GM18909 (cell line): ENCODE results near the gene DNAJC7.

Experiments used
- ATAC-seq: cut with Tn5 transposase; IDR thresholded peaks from one replicate; pipeline ENCODE4 v1.9.1; 2021; ENCODE audit warnings: mild to moderate bottlenecking; ENCODE audit not compliant: unreplicated experiment, poor library complexity

The DNAJC7 gene

GRCh38 chr17:41982026-41982760 lies 35.0 kb downstream of the DNAJC7 start:
- no peak for ATAC-seq

GRCh38 chr17:41977991-41978390 lies 39.2 kb downstream of the DNAJC7 start:
- ATAC-seq: no peak

GRCh38 chr17:41976142-41976768 lies 41.0 kb downstream of the DNAJC7 start:
- ATAC-seq: no peak

- ATAC-seq: no peak
Measured at GRCh38 chr17:41975099-41976083, 41.8 kb downstream of the DNAJC7 start.

GRCh38 chr17:41974658-41975057 lies 42.6 kb downstream of the DNAJC7 start:
- ATAC-seq: no peak

GRCh38 chr17:41974031-41974430 lies 43.2 kb downstream of the DNAJC7 start:
- ATAC-seq: no peak

- no peak for ATAC-seq
Measured at GRCh38 chr17:41973408-41973811, 43.8 kb downstream of the DNAJC7 start.

GRCh38 chr17:41972571-41973407 lies 44.5 kb downstream of the DNAJC7 start:
- ATAC-seq: no peak

- no peak for ATAC-seq
Measured at GRCh38 chr17:41971721-41972523, 45.3 kb downstream of the DNAJC7 start.

- ATAC-seq: no peak
Measured at GRCh38 chr17:41970901-41971331, 46.3 kb downstream of the DNAJC7 start.

GRCh38 chr17:41968676-41969075 lies 48.6 kb downstream of the DNAJC7 start:
- ATAC-seq: no peak

- ATAC-seq: no peak
Measured at GRCh38 chr17:41967921-41968578, 49.2 kb downstream of the DNAJC7 start.

- peak; percentile 11 for ATAC-seq
Measured at GRCh38 chr17:41967141-41967920, 49.9 kb downstream of the DNAJC7 start.

GRCh38 chr17:41966463-41967140 lies 50.6 kb downstream of the DNAJC7 start, which contains the start of gene CNP:
Gene CNP (plus strand): TSS chr17:41966795. CDS start chr17:41966885, 90 bp downstream.
- peak; percentile 75 for ATAC-seq

GRCh38 chr17:41965694-41966462 lies 51.4 kb downstream of the DNAJC7 start:
- no peak for ATAC-seq

- no peak for ATAC-seq
Measured at GRCh38 chr17:41962768-41963434, 54.3 kb downstream of the DNAJC7 start.
